KG1 (cell line): ENCODE data around the gene SOX3.

Source experiments
- DNase-seq: peaks from one replicate; lab custom pipeline; 2025; lab: John Stamatoyannopoulos, UW

SOX3 gene

DNA sequence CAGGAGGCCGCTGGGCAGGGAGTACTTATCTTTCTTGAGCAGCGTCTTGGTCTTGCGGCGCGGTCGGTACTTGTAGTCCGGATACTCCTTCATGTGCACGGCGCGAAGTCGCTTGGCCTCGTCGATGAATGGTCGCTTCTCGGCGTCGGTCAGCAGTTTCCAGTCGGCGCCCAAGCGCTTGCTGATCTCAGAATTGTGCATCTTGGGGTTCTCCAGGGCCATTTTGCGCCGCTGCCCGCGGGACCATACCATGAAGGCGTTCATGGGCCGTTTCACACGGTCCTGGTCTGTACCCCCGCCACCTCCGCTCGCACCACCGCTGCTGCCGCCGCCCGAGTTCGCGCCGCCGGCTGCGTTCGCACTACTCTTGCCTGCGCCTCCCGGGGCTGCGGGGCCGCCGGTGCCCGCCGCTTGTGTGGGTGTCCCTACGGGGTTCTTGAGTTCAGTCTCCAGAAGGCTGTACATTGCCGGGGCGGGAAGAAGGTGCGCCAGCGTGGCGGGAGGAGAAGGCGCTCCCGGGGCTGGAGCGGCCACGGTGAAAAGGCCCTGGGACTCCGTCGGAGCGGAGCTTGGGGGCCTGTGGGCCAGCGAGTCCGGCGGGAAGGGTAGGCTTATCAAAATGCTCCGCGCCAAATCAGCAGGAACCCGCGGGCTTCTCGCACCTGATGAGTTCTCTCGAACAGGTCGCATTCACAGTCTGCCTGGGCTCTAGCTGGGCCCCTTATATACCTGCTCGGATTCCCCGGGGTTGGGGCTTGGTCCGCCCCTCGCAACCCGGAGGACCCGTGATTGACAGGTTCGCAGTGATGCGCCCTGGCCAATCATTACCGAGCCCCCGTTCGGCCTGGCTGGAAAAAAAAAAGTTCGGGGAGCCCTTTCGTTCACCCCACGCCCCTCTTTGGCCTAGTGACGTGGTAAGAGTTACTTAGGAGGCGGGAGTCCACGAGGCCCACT is at the start of gene SOX3:
Gene SOX3, minus strand, starts transcription at position 699 of the 954 bp plus-strand sequence. Its CDS starts 9 bp downstream, at position 690.
- DNase-seq, result no peak

DNA sequence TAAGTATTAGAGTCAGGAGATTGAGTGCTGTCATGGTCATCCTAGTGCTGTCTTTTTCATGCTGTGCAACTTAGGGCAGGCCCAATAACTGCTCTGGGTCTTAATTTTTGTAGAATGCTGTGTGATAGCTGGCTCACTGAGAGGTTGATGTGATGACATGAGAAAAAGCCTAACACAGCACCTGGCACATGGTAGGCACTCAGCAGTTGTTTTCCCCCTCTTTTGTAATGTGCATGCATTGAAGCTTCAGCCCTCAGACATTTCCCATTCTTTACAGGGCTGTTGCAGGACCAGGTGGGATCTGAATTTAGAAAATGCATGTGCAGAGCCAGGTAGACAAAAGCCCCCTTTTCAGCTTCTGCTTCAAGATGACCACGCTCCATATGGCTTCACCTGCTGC is 44.1 kb upstream of the SOX3 start:
- no peak for DNase-seq

DNA sequence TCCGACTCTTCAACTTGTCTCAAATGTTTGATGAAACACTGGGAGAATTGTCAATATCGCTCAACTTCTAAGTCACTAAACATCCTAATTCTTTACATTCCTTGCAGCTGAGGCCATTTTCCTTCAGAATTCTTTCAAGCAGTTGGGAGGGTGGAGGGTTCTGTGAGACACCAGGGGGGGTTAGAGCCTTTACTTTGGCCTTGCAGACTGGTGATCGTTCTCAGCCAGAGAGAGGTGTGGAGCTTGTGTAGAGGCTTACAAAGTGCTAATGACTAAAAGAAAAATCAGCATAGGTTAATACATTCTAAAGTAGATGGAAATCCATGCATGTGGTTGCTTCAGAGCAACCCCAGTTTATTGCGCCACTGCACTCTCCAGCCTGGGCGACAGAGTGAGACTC is 21.3 kb upstream of the SOX3 start:
- DNase-seq, result no peak

DNA sequence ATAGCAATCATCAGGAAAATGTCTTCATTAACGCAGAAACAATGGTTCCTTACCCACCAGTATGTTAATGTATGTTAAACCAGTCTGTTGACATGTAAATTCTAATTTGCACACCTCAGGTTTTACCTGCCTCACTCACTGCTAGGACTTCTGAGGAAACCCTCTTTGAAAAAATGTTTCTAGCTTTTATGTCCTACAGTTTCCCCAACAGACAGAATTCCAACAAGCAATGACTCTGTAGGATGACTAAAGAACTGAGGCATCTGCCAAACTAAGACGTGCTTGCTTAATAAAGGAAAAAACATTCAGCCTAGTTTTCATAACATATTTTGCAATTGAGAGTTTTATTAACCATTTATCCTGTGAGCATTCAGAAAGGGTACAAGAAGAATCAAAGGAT is 20.6 kb upstream of the SOX3 start:
- no peak for DNase-seq

DNA sequence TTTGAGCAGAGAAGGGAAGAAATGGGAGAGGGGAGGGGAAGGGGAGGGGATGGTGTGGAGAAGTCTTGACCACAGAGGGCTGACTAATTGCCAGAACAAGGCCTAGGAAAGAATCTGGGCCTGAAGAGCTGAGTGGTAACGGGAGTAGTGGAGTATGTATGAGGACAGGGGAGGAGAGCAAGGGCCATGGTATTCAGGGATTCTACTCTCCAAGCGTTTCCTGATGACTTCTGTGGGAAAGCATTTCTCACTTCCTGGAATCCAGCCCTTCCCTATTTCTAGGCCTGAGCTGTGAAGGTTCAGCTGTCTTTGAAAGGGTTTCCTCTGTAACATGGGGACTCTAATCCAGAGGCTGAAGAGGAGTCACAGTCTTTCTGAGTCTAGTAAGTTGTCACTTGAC is 19.7 kb upstream of the SOX3 start:
- DNase-seq, result no peak

DNA sequence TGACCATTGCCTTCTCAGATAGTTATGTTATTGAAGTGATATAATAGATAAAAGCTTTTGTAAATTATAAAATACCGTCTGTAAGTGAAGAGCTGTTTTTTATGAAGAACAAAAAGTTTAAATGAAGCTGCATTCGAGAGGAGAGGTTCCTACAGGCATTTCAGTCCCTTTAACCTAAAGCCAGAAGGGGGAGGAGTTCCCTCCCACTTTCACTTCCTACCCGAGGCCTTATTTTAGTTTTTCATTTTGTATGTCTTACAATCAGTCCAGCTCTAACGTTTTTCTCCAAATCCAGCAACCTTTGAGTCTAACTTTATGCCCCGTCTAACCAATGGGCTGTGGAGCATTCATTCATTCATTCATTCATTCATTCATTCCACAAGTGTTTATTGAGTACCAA is 16.5 kb upstream of the SOX3 start:
- no peak for DNase-seq

DNA sequence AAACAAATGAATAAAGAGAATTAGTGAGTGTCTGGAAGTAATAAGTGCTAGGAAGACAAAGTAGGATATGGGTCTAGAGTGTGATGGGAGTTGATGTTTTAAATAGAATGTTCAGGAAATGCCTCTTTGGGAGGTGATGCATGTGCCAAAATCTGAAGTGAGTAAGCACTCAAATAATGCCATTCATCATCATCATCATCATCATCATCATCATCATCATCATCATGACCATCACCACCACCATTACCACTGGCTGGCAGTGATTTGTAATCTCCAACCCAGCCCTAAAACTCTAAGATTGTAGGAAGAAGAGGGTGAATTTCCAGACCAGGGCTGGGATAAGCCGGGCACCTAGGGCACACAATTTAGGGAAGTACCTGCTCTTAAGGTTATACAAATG is 9.7 kb upstream of the SOX3 start:
- DNase-seq, result no peak

DNA sequence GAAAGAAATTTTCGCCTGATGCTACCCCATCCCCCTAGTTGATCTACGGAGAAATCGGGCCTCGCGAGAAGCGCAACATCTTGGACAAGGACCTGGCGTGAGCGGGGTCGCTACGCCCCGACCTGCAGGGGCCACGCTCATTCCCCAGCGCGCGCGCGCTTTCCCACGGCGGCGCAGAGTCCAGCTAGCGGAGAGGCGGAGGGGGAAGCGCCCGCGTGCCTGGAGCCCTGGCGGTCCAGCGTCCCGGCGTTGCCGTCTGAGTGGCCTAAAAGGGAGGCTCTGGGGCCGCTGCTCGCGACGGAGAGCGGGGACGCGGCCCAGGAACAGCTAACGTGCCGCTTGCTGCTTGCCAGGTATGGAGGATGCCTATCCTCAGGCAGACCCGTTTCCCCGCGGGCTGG is 6.0 kb upstream of the SOX3 start:
- DNase-seq, result no peak

DNA sequence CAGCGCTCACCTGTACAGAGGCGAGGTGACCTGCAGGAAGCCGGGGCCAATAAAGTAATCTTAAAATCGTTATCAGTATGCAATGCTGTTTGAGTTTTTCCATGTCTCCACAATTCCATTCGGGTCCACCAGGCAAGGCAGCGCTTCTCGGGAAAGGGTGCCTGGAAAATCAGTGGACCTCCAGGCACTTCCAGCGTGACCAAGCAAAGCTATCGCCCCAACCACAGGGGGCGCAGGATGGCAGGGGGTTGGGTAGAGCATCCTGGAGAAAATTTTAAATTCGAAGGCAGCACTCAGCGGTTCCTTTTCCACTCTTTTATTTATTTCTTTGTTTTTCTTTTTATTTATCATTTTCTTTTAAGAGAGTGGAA is 5.4 kb upstream of the SOX3 start:
- DNase-seq, result no peak

DNA sequence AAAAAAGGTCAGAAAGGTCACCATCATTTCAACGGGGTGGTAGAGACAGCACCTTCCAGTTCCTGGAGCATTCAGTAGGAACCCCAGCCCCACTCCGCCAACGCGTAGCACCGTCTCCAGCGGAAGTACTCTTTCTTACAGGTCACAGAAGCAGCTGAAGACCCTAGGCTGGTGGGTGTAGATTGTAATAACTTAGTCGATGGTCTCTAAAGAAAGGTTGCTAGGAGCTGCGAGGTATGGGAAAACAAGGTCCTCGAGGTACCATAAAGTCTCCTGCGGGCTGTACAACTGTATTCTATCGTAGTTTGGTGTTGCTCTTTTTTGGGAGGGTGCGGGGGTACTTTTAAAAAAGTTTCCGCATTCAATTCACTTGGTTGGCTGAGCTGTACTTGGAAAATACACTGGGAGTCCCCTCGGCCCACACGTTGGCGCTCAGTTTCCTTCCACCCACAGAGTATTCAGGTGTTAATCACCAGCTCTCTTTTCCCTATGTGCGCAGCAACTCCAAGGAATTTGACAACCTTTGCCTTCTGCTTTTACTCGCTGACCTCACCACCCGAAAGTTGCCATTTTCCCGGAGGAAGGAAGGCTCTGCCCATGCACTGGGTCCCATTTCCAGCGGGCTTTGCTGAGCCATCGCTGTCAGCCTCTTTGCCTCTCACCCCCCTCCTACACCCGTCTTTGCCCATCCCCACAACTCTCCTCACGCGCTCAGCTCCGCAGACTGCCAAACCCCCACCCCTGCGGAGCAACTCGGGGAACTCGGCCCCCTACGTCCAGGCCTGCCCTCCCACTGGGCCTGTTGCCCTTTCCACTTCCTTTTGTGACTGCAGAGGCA is 4.8 kb upstream of the SOX3 start:
- no peak for DNase-seq

DNA sequence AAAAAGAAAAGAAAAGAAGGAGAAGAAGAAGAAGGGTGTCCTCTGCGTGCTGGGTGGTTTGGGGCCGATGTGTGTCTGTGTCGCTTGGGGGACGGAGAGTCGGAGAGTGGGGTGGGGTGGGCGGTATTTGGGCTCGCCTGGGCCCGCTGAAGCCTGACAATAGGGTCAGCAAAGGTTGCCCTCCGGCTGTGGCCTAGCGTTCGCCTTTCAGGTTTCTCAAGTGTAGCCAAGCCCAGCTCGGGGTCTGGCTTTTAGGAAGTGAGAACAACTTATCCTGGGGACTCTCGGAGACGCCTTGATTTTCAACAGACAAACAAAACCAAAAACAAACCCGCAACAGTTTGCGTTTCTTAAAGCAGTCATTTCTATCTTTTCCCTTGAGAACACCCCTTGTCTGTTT is 4.1 kb upstream of the SOX3 start:
- DNase-seq, result no peak

DNA sequence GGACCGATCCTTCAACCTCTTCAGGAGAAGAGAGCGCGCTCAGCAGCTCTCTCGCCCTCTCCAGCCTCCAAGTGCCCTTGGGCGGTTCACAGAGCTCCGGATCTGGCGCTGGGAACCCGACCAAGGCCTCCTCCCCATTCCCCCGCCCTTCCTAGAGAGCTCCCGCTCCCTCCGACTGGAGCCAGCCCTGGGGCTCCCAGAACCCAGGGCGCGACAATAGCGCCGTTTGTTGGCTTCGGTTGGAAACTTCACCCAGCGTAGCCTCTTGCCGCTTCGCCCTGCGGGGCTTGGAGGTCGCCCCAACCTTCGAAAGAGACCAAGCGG is 3.1 kb upstream of the SOX3 start:
- no peak for DNase-seq

DNA sequence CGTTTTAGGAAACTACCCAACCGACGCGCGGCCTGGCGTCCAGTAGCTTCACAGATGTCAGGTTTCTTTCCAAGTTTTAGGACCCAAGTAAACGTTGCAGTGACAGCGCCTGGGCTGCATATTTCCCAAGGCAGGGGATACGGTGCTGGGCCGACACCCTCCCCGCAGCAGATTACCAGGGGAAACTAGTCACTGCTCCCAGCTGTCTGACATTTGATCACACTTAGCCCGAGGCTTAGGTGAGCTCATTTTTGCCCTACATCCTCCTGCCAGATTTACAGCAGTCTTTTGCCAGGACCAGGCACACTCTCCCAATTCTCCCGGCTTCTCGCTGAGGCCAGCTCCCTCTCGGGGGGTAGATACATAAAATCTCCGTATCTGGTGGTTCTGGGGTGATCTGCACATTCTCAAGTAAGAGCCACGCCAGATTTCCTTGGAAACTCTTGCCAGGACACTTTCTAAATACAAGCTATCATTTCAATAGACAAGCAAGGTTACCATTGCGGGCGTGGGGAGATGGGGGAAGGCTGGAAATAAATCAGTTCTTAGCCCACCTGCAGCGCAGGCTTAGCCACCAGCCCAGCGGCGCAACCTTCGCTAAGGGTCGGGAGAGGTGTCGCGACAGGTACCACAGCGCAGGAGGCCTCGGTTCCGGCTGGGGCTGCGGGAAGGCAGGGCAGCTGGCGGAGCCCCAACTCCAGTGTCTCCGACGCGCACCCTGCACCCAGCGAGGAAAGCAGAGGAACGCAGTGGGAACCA is 2.5 kb upstream of the SOX3 start:
- DNase-seq, result no peak

DNA sequence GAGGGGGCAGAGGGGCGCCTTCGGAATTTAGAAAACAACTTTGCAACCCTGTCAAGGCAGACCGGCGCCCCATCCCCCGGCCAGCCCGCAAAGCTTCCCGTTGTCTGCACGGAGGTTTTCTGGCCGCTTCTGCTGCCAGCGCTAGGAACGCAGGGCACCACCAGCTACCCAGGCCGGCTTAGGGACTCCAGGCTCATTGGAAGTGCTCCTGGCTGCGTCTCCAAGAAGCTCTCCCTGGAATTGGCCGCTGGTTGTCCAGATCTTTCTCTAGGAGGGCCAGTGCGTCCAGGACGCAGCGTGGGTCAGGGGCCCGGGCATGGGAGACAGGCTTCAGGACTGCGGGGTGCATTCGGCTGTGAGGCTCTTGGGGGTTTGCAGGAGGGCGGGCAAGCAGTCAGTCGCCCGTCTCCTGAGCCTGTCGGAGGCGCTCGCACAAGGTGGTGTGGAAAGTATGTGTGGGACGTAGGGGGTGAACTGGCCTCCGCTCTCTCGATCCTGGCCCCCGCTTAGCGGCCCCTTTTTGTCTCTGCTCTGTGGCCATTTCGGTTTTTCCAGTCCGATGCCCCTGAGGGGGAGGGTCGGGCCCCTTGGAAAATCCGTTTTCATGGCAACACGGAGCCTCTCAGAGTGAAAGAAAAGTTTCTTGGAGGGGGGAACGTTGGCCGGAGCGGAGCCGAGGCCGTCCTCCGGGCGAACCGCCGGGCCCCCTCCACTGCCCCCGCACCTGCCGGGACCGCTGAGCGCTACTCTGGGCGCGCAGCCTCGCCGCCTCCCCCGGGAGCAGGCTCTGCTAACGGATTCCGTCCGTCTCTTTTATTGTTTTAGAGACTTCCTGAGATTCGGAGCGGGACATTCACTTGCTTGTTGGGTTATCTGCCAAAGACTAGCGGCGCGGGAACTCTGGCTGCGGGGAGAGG is 810 bp upstream of the SOX3 start:
- DNase-seq, result no peak

DNA sequence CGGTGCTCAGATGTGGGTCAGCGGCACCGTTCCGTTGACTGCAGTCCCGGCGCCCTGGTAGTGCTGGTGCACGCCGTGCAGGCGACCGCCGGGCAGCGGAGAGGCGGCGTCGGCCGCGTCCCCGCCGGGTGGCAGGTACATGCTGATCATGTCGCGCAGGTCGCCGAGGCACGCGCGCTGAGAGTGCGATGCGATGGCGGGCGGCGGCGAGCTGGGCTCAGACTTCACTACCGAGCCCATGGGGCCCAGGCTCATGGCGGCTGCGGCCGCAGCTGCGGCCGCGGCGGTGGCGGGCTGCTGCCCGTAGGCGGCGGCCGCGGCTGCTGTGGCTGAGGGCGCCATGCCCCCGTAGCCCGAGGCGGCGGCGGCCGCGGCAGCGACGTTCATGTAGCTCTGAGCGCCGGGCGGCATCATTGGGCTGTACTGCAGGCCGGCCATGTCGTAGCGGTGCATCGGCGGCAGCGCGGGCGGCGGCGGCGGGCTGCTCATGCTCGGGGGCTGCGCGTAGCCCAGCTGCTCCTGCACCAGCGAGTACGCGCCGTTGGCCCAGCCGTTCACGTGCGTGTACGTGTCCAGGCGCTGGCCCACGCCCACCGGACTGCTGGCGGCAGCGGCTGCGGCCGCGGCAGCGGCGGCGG is 1.0 kb downstream of the SOX3 start:
- no peak for DNase-seq

DNA sequence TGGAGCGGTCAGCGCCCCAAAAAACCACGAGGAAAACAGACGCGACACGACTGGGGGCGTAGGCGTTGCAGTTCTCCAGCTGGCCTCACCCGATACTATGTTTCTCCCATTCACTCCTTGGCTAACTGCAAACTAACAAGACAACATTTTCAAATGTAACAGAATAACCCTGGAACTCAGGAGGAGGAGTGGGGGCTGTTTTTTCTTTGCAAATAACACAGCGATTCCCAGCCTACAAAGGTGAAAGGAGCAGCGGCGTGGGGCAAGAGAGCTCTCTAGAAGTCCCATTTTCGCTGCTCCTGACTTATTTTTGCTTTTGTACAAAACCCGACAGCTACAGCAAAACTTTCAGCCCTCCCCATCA is 1.6 kb downstream of the SOX3 start:
- no peak for DNase-seq

DNA sequence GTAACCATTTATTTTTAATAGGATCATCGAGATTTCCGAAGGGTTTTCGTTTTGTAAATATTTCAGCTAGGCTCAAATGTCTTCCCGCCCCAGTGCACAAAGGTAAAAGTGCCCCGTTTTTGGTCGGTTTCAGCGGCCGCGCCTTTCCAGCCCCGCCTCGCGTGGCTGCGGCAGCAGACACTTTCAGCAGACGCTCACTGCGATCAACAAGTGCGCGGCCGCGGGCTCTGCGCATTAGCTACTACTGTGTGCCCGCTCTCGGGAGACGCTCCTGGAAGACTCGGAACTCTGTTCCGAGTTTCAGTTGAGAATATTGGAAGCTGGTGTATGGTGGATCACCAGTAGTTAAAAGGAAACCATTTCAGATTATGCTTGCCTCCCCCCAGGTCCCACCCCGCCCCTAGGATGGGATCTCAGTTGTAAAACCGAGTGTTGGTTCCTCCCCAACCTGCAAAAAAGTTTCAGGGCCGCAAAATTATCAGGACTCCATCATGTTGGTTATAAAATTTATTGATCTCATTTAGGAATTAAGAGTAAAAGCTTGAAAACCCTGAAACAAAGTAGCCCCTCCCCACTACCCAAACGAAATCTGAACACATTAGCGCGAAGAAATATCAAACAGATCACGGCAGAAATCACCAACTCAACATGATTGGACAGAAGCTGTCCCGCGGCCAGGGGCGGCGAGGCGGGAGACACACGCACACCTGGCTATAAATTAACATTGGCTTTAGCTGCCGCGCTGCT is 2.2 kb downstream of the SOX3 start:
- no peak for DNase-seq

DNA sequence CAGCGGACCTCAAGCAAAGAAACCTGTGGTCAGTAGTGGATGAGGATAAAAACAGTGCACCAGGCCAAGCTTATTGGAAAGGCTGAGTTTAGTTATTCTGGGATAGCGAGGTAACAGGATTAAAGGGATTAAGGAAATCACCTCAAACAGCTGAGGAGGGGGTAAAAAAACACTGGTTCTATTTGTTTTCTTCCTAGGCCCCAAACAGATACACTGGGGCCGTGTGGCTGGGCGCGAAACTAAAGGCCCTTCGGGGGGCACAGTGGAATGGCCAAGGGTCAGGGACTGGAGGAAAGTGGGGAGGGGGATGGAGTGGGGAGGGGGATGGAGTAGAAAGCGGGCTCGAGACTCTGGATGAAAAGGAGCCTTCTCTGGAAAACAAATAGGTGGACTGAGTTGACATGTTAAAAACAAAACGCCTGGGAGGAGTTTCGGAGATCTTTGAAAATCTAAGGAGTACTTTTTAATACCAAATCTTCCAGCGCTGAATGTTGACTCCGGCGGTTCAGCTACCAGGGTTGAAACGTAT is 2.9 kb downstream of the SOX3 start:
- no peak for DNase-seq

DNA sequence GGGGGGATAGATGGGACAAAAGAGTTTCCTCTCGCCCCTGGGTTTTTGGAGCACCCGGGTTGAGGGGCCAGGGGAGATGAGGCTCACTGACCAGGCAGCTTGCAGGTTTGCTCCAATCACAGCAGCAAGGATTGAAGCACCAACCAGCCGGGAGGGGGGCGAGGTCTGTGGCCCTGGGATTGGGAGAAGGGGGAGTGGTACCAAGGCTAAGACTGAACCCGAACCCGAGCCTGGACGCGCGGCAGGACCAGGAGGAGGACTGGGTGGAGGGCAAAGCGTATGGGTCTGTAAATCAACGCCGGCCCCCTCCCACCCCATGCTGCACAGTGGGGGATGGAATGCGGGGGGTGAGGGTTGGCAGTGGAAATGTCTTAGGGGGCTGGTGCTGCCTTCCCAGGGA is 3.5 kb downstream of the SOX3 start:
- DNase-seq, result no peak

DNA sequence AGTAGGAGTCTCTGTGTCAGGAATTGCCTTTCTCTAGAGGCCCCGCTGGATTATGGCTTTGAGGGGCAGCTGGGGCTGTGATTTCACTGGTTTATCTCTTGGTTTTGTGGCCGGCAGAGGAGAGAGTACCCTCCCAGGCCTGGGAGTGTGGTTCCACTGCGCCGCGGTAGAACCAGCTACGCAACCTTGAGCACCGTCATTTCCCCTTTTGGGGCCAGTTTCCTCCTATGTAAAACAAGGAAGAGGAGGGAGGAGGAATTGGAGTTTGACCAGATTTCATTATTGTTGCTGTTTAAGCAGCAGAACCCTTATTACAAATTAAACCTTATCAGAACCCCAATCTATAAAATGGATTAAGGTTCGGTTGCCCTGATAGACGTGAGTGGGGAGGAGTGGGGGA is 4.4 kb downstream of the SOX3 start:
- DNase-seq, result no peak
